TTC549 (cell line): ENCODE measurements around the gene ADARB2.

Source experiments
- FAIRE-seq: peaks from 2 replicates; lab custom pipeline; 2012; peaks lifted over from hg19 to GRCh38; lab: Jason Lieb, UNC

Gene ADARB2

GRCh38 chr10:1184541-1185430 is 552.5 kb downstream of the ADARB2 start:
- no peak for FAIRE-seq

GRCh38 chr10:1183701-1184100 is 553.6 kb downstream of the ADARB2 start:
- no peak for FAIRE-seq

GRCh38 chr10:1183033-1183396 is 554.3 kb downstream of the ADARB2 start:
- no peak for FAIRE-seq

GRCh38 chr10:1182280-1183032 is 554.9 kb downstream of the ADARB2 start:
- FAIRE-seq: no peak

DNA sequence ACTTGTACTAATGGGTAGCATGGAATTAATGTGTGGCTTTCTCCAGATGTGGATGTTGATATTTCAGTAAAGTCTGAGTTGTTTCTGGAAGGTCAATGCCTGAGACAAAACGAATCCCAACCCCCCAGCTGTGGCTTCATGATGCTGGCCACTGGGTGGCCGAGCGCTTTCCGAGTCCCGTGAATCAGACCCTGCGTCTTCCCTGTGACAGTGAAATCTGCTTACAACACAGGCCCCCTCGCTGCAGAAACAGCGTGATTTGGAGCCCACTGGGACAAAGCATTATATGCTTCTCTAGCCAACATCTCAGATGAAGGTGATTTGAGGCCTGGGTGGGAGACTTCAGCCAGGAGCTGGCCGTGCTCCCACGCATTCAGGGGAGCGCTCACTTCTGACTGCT is 556.5 kb downstream of the ADARB2 start:
- FAIRE-seq: no peak

GRCh38 chr10:1180071-1180730 is 557.1 kb downstream of the ADARB2 start:
- no peak for FAIRE-seq

DNA sequence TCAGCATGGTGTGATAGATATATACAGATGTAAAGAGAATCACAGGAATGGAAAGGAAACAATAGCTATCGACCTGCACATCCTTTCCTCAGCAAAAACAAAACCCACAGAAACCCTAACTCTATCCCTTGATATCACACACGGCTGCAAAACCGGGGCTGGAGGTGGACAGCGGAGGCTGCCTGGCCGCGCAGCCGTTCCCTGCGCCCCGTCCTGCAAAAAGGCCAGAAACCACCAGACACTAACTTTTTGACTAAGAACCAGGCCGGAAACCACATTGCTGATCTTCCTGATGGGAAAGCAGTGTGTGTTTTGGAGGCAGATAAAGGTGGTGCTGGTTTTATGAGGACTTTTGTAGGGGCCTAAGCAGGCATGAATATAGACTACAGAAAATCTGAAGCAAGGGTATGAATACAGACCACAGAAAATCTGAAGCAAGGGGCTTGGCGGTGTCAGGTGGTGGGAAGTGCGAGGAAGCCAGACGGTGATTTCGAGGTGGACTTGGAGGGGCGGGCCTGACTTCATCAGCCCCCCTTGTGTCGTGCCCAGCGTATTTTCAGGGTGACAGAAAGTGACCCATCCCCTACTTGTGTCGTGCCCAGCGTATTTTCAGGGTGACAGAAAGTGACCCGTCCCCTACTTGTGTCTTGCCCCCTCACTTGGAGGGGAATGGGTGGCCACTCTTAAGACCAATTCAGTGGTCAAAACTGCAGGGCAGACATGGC is 557.8 kb downstream of the ADARB2 start:
- FAIRE-seq: no peak

DNA sequence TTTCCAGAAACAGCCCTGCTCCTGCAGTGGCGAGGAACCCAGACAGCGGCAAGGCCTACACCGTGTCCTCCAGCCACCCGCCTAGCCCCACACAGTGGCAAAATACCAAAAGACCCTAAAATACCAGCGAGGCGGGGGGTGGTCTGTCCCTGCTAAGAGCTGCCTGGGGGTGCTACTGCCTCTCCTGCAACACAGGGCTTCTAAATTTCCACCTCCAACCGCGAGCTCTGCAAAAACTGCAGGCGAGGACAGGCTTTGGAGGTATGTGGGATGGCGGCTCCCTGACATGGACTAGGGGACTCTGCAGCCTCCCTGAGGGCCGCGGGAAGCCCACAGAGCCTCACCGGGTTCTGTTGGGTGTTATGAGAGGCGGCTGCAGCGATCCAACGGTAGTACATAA is 558.8 kb downstream of the ADARB2 start:
- FAIRE-seq: no peak

DNA sequence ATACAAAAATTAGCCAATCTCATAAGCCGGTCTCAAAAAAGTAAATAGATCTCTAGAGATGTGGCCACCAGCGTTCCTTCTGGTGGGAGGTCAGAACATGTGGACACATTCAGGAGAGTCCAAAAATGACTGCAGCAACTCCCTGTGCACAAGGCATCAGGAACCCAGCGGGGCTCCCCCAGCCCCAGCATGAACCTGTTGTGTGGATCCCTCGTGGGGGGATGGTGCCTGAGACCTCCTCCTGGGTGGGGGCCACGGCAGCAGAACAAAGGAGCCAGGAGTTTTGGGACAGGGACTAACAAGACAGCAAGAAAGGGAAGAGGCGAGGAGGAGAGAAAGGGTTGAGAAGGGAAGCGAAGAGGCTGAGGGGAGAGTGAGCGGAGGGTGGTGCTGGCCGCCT is 559.4 kb downstream of the ADARB2 start:
- FAIRE-seq: no peak

GRCh38 chr10:1175956-1176565 is 561.3 kb downstream of the ADARB2 start:
- no peak for FAIRE-seq

DNA sequence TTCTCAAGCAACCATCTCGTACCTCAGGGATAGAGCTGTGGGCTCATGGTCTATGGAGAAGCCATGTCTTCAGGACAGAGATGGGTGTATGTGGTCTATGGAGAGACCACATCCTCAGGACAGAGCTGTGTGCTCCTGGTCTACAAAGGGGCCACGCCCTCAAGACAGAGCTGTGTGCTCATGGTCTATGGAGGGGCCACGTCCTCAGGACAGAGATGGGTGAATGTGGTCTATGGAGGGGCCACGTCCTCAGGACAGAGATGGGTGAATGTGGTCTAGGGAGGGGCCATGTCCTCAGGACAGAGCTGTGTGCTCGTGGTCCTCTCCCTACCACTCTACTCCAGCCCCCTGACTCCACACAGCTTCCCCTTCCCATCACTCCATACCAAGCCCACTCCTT is 563.3 kb downstream of the ADARB2 start:
- no peak for FAIRE-seq

- FAIRE-seq: no peak
Measured at GRCh38 chr10:1173091-1173490, 564.2 kb downstream of the ADARB2 start.

DNA sequence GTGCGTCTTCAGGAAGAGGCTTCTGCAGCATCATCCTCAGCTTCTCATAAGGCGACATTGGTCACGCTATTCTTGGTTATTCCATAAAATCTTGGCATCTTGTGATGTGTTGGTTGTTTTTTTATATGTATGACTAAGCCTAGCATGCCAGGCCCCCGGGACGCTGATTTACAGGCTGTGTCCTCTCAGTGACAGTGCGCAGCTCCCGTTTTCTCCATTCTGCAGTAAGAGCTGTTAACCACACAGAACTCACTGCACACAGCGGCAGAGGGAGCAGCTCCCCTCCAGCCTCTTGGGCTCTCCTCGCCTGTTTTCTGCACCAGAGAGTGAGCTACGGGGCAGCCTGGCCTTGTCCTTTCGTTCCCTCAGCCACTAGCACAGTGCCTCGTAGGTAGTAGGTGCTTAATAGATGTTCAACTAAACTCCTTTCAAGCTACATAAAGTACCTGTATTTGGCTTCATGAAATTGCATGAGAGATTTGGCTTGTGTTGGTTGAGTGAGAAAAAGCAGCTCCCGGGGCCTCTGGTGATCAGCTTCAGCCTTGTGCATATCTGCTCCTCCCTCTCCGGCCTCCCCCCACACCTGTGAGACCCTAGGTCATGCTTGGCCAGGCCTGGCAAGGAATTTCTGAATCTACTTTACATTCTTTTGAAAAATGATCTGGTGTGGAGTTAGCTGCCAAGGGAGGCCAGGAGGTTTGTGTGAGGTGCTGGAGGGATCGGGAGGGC is 564.9 kb downstream of the ADARB2 start:
- FAIRE-seq: no peak

GRCh38 chr10:1171586-1171985 is 565.7 kb downstream of the ADARB2 start:
- no peak for FAIRE-seq

DNA sequence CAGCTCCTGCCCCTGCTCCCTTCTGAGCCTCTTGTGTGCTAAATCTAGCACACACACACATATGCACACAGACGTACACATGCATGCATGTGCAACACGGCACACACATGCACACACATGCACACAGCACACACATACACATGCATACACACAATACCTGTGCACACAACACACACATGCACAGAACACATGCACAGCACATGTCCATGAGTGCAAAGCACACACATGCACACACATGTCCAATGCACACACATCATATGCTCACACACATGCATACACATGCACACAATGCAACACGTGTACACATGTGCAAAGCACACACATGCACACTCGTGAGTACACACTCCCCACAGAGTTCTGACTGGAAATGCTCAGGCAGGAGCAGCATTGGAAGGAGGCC is 566.1 kb downstream of the ADARB2 start:
- FAIRE-seq: no peak

DNA sequence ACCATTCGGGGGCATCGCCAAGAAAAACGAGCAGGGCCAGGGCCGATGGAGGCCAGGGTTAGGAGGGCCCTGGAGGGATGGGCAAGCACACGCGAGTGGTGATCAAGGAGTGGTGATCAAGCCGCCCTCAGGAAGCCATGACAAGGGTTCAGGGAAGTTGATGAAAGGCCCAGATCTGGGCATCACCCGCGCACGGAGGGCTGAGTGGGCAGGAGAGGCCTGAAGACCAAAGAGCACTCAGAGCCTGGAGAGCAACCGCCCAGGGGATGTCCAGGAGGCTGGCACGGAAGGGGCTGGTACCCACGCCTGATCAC is 566.5 kb downstream of the ADARB2 start:
- FAIRE-seq: no peak

DNA sequence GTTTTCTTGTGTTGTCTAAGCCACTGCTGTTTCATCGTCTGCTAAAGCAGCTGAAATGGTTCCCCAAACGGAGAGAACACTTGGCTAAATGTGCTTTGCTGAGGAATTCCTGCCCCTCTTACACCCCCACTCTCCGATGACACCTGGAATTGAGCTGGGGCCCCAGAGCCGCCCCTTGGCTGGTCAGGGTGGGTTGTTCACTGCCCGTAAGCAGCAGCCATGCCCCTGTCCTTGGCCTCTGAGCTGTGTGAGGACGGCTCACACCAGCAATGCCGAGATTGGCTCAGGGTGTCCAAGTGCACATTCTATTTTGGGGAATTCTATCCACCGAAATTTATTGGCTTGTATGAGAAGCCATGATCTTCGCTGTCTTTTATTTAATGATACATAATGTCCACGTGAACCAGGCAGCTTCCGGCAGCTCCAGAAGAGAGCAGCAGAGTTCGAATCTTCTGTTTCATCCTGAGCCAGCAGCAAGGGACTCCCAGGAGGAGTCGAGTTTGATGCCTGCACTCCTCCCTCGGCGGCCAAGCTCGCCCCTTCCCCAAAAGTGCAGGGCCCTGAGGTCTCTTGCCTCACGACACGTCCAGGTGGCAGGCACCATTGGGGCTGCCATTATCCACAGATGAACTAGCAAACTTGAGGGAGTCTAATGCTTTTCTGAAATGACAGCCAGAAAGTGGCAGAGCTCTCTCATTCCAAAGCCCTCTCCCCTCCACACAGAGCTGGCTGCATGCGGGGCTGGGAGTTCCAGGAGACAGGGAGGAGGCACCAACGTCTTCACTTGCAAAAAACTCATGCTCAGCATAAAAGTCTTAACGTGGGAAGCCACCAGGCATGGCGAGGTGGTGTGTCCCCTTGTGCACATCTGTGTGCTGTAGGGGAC is 567.1 kb downstream of the ADARB2 start:
- FAIRE-seq: no peak

DNA sequence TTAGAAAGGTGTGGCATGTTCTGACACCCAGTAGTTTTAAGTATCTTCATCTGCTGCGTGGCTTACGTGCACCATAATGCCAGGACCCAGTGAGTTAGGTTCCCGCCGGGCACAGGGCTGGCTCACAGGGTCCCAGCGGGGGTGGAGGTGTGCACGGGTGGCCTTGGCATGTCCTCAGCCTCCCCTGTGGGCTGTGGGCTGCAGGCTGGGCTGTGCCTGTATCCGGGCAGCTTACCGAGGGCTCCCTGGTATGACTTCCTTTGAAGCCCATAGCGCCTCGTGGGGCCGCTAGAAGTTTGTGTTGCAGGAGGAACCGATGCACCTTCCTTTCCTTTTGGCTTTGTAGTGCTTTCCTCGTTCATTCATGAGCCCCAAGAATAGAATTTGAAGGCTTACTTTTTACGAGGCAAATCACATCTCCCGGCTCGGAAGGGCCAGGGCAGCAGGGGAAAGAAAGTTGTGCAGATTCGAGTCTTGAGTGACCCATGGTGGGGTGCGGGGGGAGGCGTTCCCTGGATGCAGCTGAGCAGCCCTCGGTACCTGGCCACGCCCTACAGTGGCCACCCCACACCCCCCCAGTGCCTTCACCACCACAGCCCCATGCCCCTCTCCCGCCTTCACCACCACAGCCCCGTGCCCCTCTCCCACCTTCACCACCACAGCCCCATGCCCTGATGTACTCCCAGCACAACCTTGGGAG is 568.0 kb downstream of the ADARB2 start:
- no peak for FAIRE-seq

GRCh38 chr10:1168763-1169162 is 568.6 kb downstream of the ADARB2 start:
- no peak for FAIRE-seq

- FAIRE-seq: no peak
Measured at GRCh38 chr10:1166828-1167275, 570.5 kb downstream of the ADARB2 start.
